Urothelium cell line (cell line): ENCODE data around the gene ZFHX3.
A peak's percentile ranks its signal among the peaks of the same experiment; 100 is the strongest.

Experiments
- DNase-seq: peaks from one replicate; pipeline ENCODE4 v3.0.0; 2011; ENCODE audit warnings: low spot score, mixed read lengths
- FAIRE-seq: peaks from 2 replicates; lab custom pipeline; 2011; peaks lifted over from hg19 to GRCh38; lab: Jason Lieb, UNC

ZFHX3 gene

DNA sequence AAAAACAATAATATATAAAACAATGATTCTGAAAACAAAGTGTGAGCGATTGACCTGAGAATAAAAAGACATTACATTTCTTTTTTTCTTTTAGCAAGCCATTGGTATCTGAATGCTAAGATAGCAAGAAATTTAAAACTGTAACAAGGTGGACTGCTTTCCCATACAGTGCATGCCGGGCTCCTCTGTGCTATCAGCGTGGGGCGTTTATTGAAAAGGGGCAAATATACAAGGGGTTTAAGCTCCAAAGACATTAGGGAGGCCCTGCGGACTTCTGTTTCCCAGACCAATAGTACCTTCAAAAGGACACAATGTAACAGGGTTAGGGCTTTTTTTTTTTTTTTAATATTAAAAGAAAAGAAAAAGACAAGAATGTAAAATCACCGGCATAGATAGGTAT lies 261.3 kb downstream of the ZFHX3 start:
- FAIRE-seq (no peak), DNase-seq (no peak)

DNA sequence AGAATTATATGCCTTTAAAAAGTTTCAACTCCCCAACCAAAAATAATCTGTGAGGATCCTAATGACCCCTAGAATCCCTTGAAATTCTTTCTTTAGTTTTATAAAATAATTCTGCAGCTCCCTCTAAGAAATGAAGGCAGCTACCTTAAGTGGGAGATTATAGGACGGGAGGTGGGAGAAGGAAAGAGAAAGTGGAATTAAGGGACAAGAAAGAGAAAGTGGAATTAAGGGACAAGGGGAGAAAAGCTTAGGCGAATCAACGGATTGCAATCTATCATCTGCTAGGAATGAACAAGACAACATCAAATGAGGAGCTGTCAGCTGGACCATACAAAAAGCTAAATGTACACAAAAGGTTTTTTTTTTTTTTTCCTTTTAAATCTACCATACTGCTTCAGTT lies 262.0 kb downstream of the ZFHX3 start:
- no peak for DNase-seq
- no peak for FAIRE-seq

GRCh38 chr16:72785171-72785570 lies 262.8 kb downstream of the ZFHX3 start:
- DNase-seq = no peak
- FAIRE-seq = no peak

- no peak for DNase-seq
- no peak for FAIRE-seq
Observed at GRCh38 chr16:72783716-72784318, 264.1 kb downstream of the ZFHX3 start.

GRCh38 chr16:72769876-72770275 lies 278.1 kb downstream of the ZFHX3 start:
- FAIRE-seq (no peak), DNase-seq (no peak)

GRCh38 chr16:72768591-72768990 lies 279.3 kb downstream of the ZFHX3 start:
- FAIRE-seq (no peak), DNase-seq (no peak)

DNA sequence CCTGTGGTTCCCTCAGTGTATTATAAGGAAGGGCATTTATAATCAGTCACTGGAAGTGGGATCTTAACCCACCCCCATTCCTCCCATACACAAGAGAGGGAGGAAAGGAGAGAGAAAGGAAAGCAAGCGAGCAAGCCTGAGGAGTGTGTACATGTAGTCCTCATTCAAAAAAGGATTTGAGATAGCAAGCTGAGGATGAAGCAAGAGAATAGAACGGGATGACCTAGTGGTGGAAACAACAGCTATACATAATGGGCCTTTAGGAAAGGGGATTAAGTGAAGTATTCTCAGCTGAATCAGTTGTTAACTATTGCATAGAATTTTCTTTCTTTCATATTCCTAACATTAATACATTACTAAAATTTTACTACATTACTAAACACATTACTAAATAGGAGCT lies 281.4 kb downstream of the ZFHX3 start:
- no peak for FAIRE-seq

DNA sequence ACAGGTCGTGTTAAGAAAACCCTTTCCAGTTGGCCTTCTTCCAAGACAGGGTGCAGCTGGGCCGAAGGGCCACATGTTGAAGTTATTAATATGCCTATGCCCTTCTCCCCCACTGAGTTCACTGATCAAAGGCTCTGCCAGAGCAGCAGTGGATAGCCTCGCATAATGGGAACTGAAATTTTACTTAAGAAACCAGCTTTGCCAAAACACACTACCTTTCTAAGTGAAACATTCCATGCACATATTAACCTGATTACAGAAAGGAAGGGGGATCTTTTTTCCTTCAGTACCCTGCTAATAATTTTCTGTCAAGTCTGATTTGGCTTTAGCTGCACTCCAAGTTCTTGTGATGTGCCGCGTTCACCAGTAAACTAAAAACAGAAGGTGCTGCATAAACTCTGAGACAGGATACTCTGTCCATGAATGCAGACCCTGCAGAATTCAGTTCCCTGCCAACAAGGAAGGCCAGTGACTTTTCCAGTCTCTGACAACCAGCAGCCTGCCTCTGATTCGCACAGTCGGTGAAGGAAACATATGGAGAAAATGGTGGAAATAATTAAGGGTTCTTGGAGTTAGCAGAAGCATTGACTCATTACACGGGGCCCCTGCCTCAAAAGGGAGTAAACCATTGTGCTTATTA lies 283.8 kb downstream of the ZFHX3 start:
- no peak for DNase-seq
- FAIRE-seq = no peak

More for the DNA sequence above, 281.4 kb downstream of the ZFHX3 start:
- no peak for DNase-seq

- FAIRE-seq = no peak
- DNase-seq = no peak
Observed at GRCh38 chr16:72760581-72760980, 287.3 kb downstream of the ZFHX3 start.

GRCh38 chr16:72753881-72754280 lies 294.0 kb downstream of the ZFHX3 start:
- no peak for DNase-seq
- no peak for FAIRE-seq

- DNase-seq (no peak), FAIRE-seq (no peak)
Observed at GRCh38 chr16:72752004-72752695, 295.8 kb downstream of the ZFHX3 start.

DNA sequence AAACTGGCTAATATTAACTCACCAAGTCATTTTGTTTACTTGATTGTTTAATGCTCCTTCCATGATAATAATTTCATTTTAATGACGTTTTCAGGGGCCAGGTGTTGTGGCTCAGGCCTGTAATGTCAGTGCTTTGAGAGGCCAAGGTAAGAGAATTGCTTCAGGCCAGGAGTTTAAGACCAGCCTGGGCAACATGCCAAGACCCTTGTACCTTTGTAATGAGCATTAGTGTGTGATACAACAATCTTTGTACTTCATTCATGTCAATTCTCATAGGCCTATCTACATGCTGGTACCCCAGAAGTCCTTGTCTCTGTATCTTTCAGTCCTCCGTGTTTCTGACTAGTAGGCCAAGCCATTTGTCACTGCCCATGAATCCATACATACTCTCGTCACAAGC lies 296.9 kb downstream of the ZFHX3 start:
- FAIRE-seq = no peak
- no peak for DNase-seq

GRCh38 chr16:72749091-72749490 lies 298.8 kb downstream of the ZFHX3 start:
- no peak for DNase-seq
- no peak for FAIRE-seq

DNA sequence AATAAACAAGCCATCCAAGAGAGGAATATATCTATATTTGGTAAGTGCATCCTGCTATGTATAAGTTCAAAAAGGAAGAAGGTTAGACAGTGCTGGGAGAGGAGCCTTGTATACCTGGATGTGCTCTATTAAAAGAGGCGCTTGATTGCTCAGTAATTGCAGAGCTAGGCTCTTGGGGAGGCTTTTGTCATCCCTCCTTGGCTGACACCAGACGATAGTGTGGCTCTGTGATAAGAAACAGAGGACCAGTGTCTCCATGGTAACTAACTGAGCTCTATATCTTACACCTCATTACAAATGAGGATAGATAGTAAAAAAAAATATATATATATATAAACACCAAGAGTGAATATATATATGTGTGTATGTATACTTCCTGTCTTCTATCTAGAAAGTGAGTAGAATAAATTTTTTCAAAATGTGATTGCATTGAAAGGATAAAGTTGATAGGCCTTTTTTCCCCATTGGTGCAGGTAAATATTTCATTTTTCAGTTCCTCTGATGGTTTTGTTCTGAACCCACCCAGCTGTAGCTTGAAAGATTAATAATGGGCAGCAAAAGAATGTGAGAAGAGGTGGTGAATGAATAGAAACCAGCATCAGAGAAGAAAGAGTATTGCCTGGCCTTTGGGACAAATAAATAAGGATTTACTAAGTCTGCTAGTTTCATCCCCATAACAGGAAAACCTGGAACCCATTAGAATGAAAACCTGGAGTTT lies 303.7 kb downstream of the ZFHX3 start:
- DNase-seq = no peak
- FAIRE-seq = no peak

- no peak for DNase-seq
- FAIRE-seq = no peak
Observed at GRCh38 chr16:72743011-72743761, 304.7 kb downstream of the ZFHX3 start.

- FAIRE-seq (no peak), DNase-seq (peak; percentile 6)
Observed at GRCh38 chr16:72740347-72740746, 307.6 kb downstream of the ZFHX3 start.

- FAIRE-seq = no peak
- no peak for DNase-seq
Observed at GRCh38 chr16:72739577-72739976, 308.4 kb downstream of the ZFHX3 start.

- no peak for FAIRE-seq
Observed at GRCh38 chr16:72736074-72736473, 311.9 kb downstream of the ZFHX3 start.

More at GRCh38 chr16:72736074-72736473, 311.9 kb downstream of the ZFHX3 start:
- no peak for DNase-seq
